NT2/D1 (cell line): ENCODE data around the gene KRTCAP2.

Experiments
- SUZ12 ChIP-seq: IDR thresholded peaks from 2 replicates; pipeline ENCODE4 v1.6.1; 2011; ENCODE audit not compliant: insufficient read length, insufficient read depth; ENCODE audit errors: extremely low read depth
- ZNF274 ChIP-seq: IDR thresholded peaks from 2 replicates; pipeline ENCODE4 v1.6.1; 2011; ENCODE audit warnings: mild to moderate bottlenecking, low read depth, low read length

- no peak for TF ChIP-seq ZNF274
- no peak for TF ChIP-seq SUZ12
Observed at GRCh38 chr1:155196893-155197638, 24.0 kb upstream of the KRTCAP2 start.
